Ovary (tissue), 9 donors: Measurements from ENCODE around the gene PDE8A. TPM values are rescaled to one million over a fixed set of nuclear protein-coding genes. Genes with fewer than 3 reads are reported as not detected.
"Not testable (repeated sequence)": the region's sequence is repeated elsewhere in the genome, so short reads cannot be mapped to it uniquely, and the experiment has no call there.

Experiments used
- DNase-seq, 5 donors: peaks; one replicate each; pipeline ENCODE4 v3.0.0-alpha.2; 2019 to 2020
- H3K27ac ChIP-seq, 2 donors: fragments of 200-600 bp; one replicate each; pipeline versions ENCODE4 v1.5.1 to v1.8.0; 2019 to 2022
- H3K27me3 ChIP-seq: fragments of 200-600 bp; one replicate; pipeline ENCODE4 v1.8.0; 2022
- H3K36me3 ChIP-seq: fragments of 200-600 bp; sonication (generic); one replicate; pipeline ENCODE4 v1.5.1; 2019
- H3K4me1 ChIP-seq: one replicate; pipeline ENCODE4 v1.8.1; 2013; ENCODE audit warnings: mild to moderate bottlenecking, moderate library complexity; ENCODE audit not compliant: insufficient read depth
- H3K4me3 ChIP-seq: fragments of 200-600 bp; sonication (generic); one replicate; pipeline ENCODE4 v1.5.1; 2017
- H3K9me3 ChIP-seq, 2 donors: fragments of 200-600 bp in 1 of 2; sonication (generic) in 1 of 2; one replicate each; pipeline versions ENCODE4 v1.5.1 to v1.8.1; 2013 to 2019; ENCODE audit warnings: mild to moderate bottlenecking in 1 of 2, moderate library complexity in 1 of 2
- EP300 ChIP-seq: sonication (generic); formaldehyde crosslinking; IDR thresholded peaks from one replicate; pipeline ENCODE4 v1.6.1; 2017; ENCODE audit warnings: antibody characterized with exemption
- POLR2A ChIP-seq: fragments of 450-650 bp; IDR thresholded peaks from one replicate; pipeline ENCODE4 v1.6.1; 2017; ENCODE audit warnings: antibody characterized with exemption, mild to moderate bottlenecking, moderate library complexity
- WGBS, 3 donors: extraction: QIAGEN DNeasy Blood & Tissue Kit in 1 of 3; methylation state at CpG; one replicate each; pipeline versions ENCODE4 v1.1.5 to v1.1.7; 2013 to 2017; 5-methylcytosine and 5-hydroxymethylcytosine counted together
- intact Hi-C, 4 donors: fragments of 100-400 bp; cut with DNase I; formaldehyde crosslinking; loops; one replicate each; pipeline versions ENCODE4 v1.11.0 to v1.15.1; 2022 to 2023
- polyA plus RNA-seq, 2 donors: library from polyadenylated mRNA; stranded (reverse); fragments of 200-250 nt in 1 of 2; fragments of 350-450 nt in 1 of 2; fragmentation: Illumina TruSeq in 1 of 2; extraction: RNeasy Lipid Tissue Mini Kit (QIAGEN cat#74804) in 1 of 2; gene quantifications; one replicate each; pipeline ENCODE4 v1.2.3, GENCODE V29; 2013 to 2014
- total RNA-seq, 7 donors: library from RNA; depleted of rRNA in 2 of 7; stranded (reverse); fragments of >200 nt in 2 of 7; fragmentation: NEBNext Ultra II Directional in 3 of 7; extraction: Animal tissue kit (Norgen Biotek cat#: 25700) in 3 of 7; gene quantifications; one replicate each; pipeline versions ENCODE4 v1.1.0 to v1.2.4, GENCODE V29; 2016 to 2023
- TF ChIP-seq, protein P1 (sequence below), 3 donors: fragments of 450-650 bp in 2 of 3; fragments of 200-600 bp in 1 of 3; IDR thresholded peaks; one replicate each; pipeline versions ENCODE4 v1.5.1 to v1.8.0; 2016 to 2022; ENCODE audit warnings: antibody characterized with exemption in 3 of 3, mild to moderate bottlenecking in 1 of 3
- donor health status: DM: no; HTN: no; CAD: no; lungs with moderate emphysema.
- donor health status: DM: no; HTN: no; CAD: no.
- donor health status: Bipolar disorder and iron deficiency.
- donor health status: DM: yes; HTN: yes; CAD: no.
- donor health status: DM: no; HTN: no; CAD: no.
- donor health status: DM: yes; HTN: yes; CAD: no.

PDE8A gene
- total and polyA plus RNA-seq, 9 donors = 13.8 to 61.8 (median 33.2) TPM

DNA sequence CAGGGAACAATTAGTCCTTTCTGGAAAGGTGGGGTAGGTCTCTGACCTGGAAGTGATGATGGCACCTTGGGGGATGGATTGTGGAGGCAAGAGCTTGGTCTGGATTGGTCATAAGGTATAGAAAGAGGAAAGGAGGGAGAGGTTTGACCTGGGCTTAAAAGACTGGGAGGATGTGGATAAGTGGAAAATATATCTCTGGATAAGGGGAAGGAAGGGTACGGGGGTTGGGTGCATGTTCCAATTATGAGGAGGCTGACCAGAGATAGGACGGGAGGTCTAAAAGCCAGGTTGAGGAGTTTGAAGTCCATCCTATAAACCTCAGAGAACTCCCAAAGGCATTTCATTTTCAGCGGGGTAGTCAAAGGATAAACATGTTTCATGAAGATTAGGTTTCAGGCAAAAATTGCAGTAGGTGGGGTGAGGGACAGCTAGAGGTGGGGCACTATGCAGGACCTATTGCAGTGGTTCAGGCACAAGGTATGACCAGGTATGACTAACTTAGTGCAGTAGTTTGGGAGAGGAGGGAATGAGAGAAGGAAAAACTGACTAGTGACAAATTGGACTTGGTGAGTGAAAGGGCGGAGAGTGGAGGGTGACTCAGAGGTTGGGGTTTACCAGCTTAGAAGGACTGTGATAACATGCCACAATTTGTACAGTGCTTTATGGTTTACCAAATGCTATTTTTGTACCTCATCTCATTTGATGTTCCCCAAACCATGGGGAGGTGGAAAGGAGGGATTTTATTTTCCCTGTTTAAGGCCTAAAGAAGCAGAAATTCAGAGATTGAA lies 10.7 kb downstream of the PDE8A start:
- DNase-seq = no peak
- Histone ChIP-seq H3K4me3 (no peak overlapping the region), H3K36me3 (no peaks in the 10 kb centered on the region), H3K9me3 (no peaks in the 10 kb centered on the region), H3K27me3 (no peaks in the 10 kb centered on the region), H3K27ac (no peak overlapping the region), H3K4me1 (peaks cover 2% of the 10 kb centered on the region)
- intact Hi-C loops = no loop called here
- TF ChIP-seq, protein P1, sequence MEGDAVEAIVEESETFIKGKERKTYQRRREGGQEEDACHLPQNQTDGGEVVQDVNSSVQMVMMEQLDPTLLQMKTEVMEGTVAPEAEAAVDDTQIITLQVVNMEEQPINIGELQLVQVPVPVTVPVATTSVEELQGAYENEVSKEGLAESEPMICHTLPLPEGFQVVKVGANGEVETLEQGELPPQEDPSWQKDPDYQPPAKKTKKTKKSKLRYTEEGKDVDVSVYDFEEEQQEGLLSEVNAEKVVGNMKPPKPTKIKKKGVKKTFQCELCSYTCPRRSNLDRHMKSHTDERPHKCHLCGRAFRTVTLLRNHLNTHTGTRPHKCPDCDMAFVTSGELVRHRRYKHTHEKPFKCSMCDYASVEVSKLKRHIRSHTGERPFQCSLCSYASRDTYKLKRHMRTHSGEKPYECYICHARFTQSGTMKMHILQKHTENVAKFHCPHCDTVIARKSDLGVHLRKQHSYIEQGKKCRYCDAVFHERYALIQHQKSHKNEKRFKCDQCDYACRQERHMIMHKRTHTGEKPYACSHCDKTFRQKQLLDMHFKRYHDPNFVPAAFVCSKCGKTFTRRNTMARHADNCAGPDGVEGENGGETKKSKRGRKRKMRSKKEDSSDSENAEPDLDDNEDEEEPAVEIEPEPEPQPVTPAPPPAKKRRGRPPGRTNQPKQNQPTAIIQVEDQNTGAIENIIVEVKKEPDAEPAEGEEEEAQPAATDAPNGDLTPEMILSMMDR (IDR thresholded peaks at IDR 0.05) = no peak
- no peak for TF ChIP-seq EP300
- TF ChIP-seq POLR2A = no peak
- 85 to 88% (median 87%) methylated on average over 4 of the region's 4 CpGs for WGBS, 3 donors

DNA sequence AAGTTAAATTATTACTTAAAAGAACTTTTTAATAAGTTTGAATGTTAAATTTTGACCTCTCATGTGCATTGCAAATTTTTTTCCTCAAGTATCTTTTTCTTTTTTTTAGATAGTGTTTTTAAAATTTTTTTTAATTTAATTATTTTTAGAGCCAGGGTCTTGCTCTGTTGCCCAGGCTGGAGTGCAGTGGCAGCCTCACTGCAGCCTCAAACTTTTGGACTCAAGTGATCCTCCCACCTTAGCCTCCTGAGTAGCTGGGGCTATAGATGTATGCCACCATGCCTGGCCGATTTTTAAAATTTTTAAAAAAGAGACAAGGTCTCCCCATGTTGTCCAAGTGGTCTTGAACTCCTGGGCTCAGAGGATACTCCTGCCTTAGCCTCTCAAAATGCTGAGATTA lies 14.4 kb downstream of the PDE8A start:
- H3K36me3 ChIP-seq = no peaks in the 10 kb centered on the region
- H3K4me3 ChIP-seq = no peak overlapping the region
- WGBS, 3 donors = 90 to 97% (median 94%) methylated on average over 1 of the region's 1 CpG
- intact Hi-C loops = no loop called here
- TF ChIP-seq EP300 (no peak), POLR2A (no peak)
- TF ChIP-seq, protein P1 (IDR thresholded peaks at IDR 0.05) = no peak
- H3K27me3 ChIP-seq = no peaks in the 10 kb centered on the region
- H3K9me3 ChIP-seq = no peaks in the 10 kb centered on the region
- H3K27ac ChIP-seq = no peak overlapping the region
- H3K4me1 ChIP-seq = peaks cover 18% of the 10 kb centered on the region
- DNase-seq = no peak

DNA sequence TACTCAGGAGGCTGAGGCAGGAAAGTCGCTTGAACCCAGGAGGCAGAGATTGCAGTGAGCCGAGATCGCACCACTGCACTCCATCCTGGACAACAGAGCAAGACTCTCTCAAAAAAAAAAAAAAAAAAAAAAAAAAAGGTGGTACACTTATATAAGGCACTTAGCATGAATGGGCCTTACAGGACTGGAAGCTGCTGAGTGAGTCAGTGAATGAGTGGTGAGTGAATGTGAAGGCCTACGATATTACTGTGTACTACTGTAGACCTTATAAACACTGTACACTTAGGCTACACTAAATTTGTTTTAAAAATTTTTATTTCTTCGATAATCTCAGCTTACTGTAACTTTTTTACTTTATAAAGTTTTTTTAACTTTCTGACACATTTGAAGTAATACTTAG lies 15.1 kb downstream of the PDE8A start:
- H3K4me1 ChIP-seq = peaks cover 20% of the 10 kb centered on the region
- H3K27ac ChIP-seq, DNase-seq, H3K9me3 ChIP-seq, H3K36me3 ChIP-seq, H3K4me3 ChIP-seq, intact Hi-C loops, H3K27me3 ChIP-seq: not testable (repeated sequence)
- WGBS, 3 donors = 78 to 97% (median 97%) methylated on average over 5 of the region's 5 CpGs

DNA sequence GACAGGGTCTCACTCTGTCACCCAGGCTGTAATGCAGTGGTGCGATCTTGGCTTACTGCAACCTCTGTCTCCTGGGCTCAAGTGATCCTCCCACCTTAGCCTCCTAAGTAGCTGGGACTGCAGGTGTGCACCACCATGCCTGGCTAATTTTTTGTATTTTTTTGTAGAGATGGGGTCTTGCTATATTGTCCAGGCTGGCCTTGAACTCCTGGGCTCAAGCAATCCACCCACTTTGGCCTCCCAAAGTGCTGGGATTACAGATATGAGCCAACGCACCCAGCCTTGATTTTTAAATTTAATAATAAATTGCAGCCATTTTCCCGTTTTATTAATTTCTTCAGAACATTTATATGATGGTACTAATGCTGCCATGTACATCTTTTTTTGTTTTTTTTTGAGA lies 15.6 kb downstream of the PDE8A start:
- H3K27me3 ChIP-seq, H3K36me3 ChIP-seq, H3K4me3 ChIP-seq, intact Hi-C loops, DNase-seq, H3K9me3 ChIP-seq, H3K27ac ChIP-seq: not testable (repeated sequence)
- H3K4me1 ChIP-seq = peaks cover 20% of the 10 kb centered on the region
- 65 to 97% (median 83%) methylated on average over 3 of the region's 3 CpGs for WGBS, 3 donors

DNA sequence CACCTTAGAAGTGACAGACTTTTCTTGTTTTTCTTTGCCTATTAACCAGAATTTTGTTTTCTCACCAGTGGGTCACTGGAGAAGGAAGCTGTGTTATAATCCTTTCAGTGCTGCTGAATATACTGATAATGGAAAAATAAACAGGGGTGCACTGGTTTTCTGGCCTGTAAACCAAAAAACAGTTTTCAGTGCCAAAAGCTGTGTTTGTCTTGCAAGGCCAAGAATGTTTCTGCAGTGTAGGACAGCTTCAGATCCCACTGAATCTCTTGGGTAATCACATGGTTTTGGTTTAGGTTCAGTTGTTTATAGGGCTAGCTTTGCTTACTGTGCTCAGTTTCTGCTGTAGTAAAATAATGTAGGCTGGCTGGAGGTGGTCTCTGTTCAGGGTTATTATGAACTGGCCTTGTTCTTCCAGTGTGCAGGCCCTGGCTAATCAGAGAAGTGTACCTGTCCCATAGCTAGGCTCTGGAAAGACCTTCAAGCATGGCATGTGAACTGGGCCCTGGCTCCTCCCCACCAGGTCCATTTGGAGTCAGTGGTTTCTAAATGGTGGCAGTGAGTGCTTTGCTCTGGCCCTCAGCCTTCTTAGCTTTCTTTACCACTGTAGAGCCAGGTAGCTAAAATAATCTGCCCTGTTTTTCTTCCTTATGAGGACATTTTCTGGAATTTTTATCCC lies 18.7 kb downstream of the PDE8A start:
- no peaks in the 10 kb centered on the region for H3K36me3 ChIP-seq
- H3K4me1 ChIP-seq = peaks cover 22% of the 10 kb centered on the region
- H3K9me3 ChIP-seq = no peaks in the 10 kb centered on the region
- H3K27me3 ChIP-seq = no peaks in the 10 kb centered on the region
- TF ChIP-seq POLR2A (no peak), EP300 (no peak)
- TF ChIP-seq, protein P1 (IDR thresholded peaks at IDR 0.05) = no peak
- no peak for DNase-seq
- H3K27ac ChIP-seq = peak overlapping the region in 1 of 2 donors; percentile 47
- no peak overlapping the region for H3K4me3 ChIP-seq
- intact Hi-C loops = no loop called here
